Caco-2 (cell line): ENCODE data around the gene GULP1. TPM values are rescaled to one million over a fixed set of nuclear protein-coding genes. Genes with fewer than 3 reads are reported as not detected.

Experiments
- BruUV-seq: library from RNA; stranded (reverse); fragments of 400-500 nt; replicated peaks from 2 replicates; lab custom pipeline; 2021; lab: Mats Ljungman, UMichigan
- CTCF ChIA-PET: fragments of 300-600 bp; sonication (Branson Sonifier 250); formaldehyde crosslinking; loops from one replicate; lab custom pipeline; 2022; ENCODE audit warnings: antibody characterized with exemption; lab: Charles Lee
- POLR2A ChIA-PET: fragments of 300-600 bp; sonication (Branson Sonifier 250); formaldehyde crosslinking; loops from one replicate; lab custom pipeline; 2022; ENCODE audit warnings: antibody characterized with exemption; lab: Charles Lee
- DNase-seq, 2 experiments: peaks; one replicate each; pipeline versions ENCODE4 v3.0.0 to v3.0.0-alpha.2; 2020 to 2022
- H3K27me3 ChIP-seq: replicated peaks from 2 replicates; pipeline ENCODE4 v1.6.0; 2011; ENCODE audit warnings: low read length; ENCODE audit not compliant: control insufficient read depth, insufficient read depth
- H3K36me3 ChIP-seq: 2 replicates; pipeline ENCODE4 v1.5.1; 2011; ENCODE audit warnings: low read length; ENCODE audit not compliant: control insufficient read depth, insufficient read depth
- H3K4me1 ChIP-seq: fragments of 250-450 bp; sonication (Bioruptor Pico); 2 replicates; pipeline ENCODE4 v1.5.1; 2020; ENCODE audit warnings: mild to moderate bottlenecking
- H3K4me3 ChIP-seq: 2 replicates; pipeline ENCODE4 v1.5.1; 2011; ENCODE audit warnings: low read depth, mild to moderate bottlenecking, control low read depth, low read length
- H3K9me3 ChIP-seq: fragments of 250-450 bp; sonication (Bioruptor Pico); 2 replicates; pipeline ENCODE4 v1.5.1; 2020; ENCODE audit warnings: mild to moderate bottlenecking, moderate library complexity
- H3K27ac Mint-ChIP-seq: one replicate; pipeline ENCODE4 v1.8.0; 2022; ENCODE audit warnings: mixed read lengths; ENCODE audit not compliant: unreplicated experiment
- H3K27me3 Mint-ChIP-seq: one replicate; pipeline ENCODE4 v1.8.0; 2022; ENCODE audit warnings: mixed read lengths; ENCODE audit not compliant: insufficient read depth, unreplicated experiment
- H3K36me3 Mint-ChIP-seq: one replicate; pipeline ENCODE4 v1.8.0; 2022; ENCODE audit warnings: mild to moderate bottlenecking, mixed read lengths; ENCODE audit not compliant: insufficient read depth, unreplicated experiment
- H3K4me1 Mint-ChIP-seq: one replicate; pipeline ENCODE4 v1.8.0; 2022; ENCODE audit warnings: low read depth, mixed read lengths; ENCODE audit not compliant: unreplicated experiment
- H3K4me3 Mint-ChIP-seq: one replicate; pipeline ENCODE4 v1.8.0; 2022; ENCODE audit warnings: mild to moderate bottlenecking, moderate library complexity, mixed read lengths; ENCODE audit not compliant: unreplicated experiment
- H3K9me3 Mint-ChIP-seq: one replicate; pipeline ENCODE4 v1.8.0; 2022; ENCODE audit warnings: mixed read lengths; ENCODE audit not compliant: unreplicated experiment
- CTCF ChIP-seq, 2 experiments: fragments of 200-600 bp in 1 of 2; IDR thresholded peaks; 1 replicate in 1 of 2; 2 replicates in 1 of 2; pipeline versions ENCODE4 v1.5.1 to v1.8.0; 2011 to 2022; ENCODE audit warnings: antibody characterized with exemption in 1 of 2, control low read depth in 1 of 2, inconsistent platforms in 1 of 2, low read depth in 1 of 2, low read length in 1 of 2, mild to moderate bottlenecking in 1 of 2, moderate library complexity in 1 of 2; ENCODE audit not compliant: insufficient read depth in 1 of 2, severe bottlenecking in 1 of 2, unreplicated experiment in 1 of 2
- intact Hi-C: fragments of 100-400 bp; cut with micrococcal nuclease; formaldehyde crosslinking; loops from one replicate; pipeline ENCODE4 v1.10.0; 2022; ENCODE audit not compliant: unreplicated experiment
- total RNA-seq: library from RNA; stranded (reverse); gene quantifications from 2 replicates; pipeline ENCODE4 v1.2.3, GENCODE V29; 2022

The GULP1 gene
- total RNA-seq, 1 experiment from 2014 or later = 32.4 TPM

GRCh38 chr2:188435115-188435514 is 143.4 kb downstream of the GULP1 start:
- ChIA-PET CTCF (no interaction called here), POLR2A (no interaction called here)
- no peak overlapping the region for H3K4me3 Mint-ChIP-seq
- H3K27me3 ChIP-seq = no peaks in the 10 kb centered on the region
- peaks cover 5% of the 10 kb centered on the region for H3K4me1 Mint-ChIP-seq
- no peaks in the 10 kb centered on the region for H3K4me1 ChIP-seq
- no peak overlapping the region for H3K4me3 ChIP-seq
- no peaks in the 10 kb centered on the region for H3K36me3 ChIP-seq
- H3K9me3 Mint-ChIP-seq = peaks cover 9% of the 10 kb centered on the region
- DNase-seq = no peak
- no peaks in the 10 kb centered on the region for H3K27me3 Mint-ChIP-seq
- no TSS peak for BruUV-seq
- no peaks in the 10 kb centered on the region for H3K9me3 ChIP-seq
- TF ChIP-seq CTCF (IDR thresholded peaks at IDR 0.05; ENCODE audit: insufficient read depth in 1 of 2, low read depth in 1 of 2, low read length in 1 of 2, severe bottlenecking in 1 of 2, unreplicated experiment in 1 of 2) = no peak
- H3K27ac Mint-ChIP-seq = no peak overlapping the region
- intact Hi-C loops = no loop called here
- no peaks in the 10 kb centered on the region for H3K36me3 Mint-ChIP-seq

- POLR2A ChIA-PET = no interaction called here
- Mint-ChIP-seq H3K36me3 (no peaks in the 10 kb centered on the region), H3K9me3 (peaks cover 9% of the 10 kb centered on the region), H3K4me3 (no peak overlapping the region), H3K27me3 (no peaks in the 10 kb centered on the region), H3K4me1 (peaks cover 5% of the 10 kb centered on the region), H3K27ac (no peak overlapping the region)
- no peaks in the 10 kb centered on the region for H3K36me3 ChIP-seq
- CTCF ChIA-PET = no interaction called here
- H3K27me3 ChIP-seq = no peaks in the 10 kb centered on the region
- no peak for TF ChIP-seq CTCF (IDR thresholded peaks at IDR 0.05; ENCODE audit: insufficient read depth in 1 of 2, low read depth in 1 of 2, low read length in 1 of 2, severe bottlenecking in 1 of 2, unreplicated experiment in 1 of 2)
- BruUV-seq = no TSS peak
- DNase-seq = no peak
- no peaks in the 10 kb centered on the region for H3K9me3 ChIP-seq
- H3K4me1 ChIP-seq = no peaks in the 10 kb centered on the region; the same call in 1 of the 2 replicates
- intact Hi-C loops = no loop called here
- H3K4me3 ChIP-seq = no peak overlapping the region
Measured at GRCh38 chr2:188437537-188437936, 145.9 kb downstream of the GULP1 start.

GRCh38 chr2:188439986-188440385 is 148.3 kb downstream of the GULP1 start:
- no peaks in the 10 kb centered on the region for H3K36me3 ChIP-seq
- Mint-ChIP-seq H3K9me3 (peaks cover 9% of the 10 kb centered on the region), H3K4me3 (no peak overlapping the region), H3K36me3 (no peaks in the 10 kb centered on the region), H3K27ac (no peak overlapping the region), H3K4me1 (peaks cover 3% of the 10 kb centered on the region), H3K27me3 (no peaks in the 10 kb centered on the region)
- no peak for DNase-seq
- ChIA-PET POLR2A (no interaction called here), CTCF (no interaction called here)
- no TSS peak for BruUV-seq
- TF ChIP-seq CTCF (IDR thresholded peaks at IDR 0.05; ENCODE audit: insufficient read depth in 1 of 2, low read depth in 1 of 2, low read length in 1 of 2, severe bottlenecking in 1 of 2, unreplicated experiment in 1 of 2) = no peak
- H3K4me1 ChIP-seq = no peaks in the 10 kb centered on the region; the same call in 1 of the 2 replicates
- no peaks in the 10 kb centered on the region for H3K27me3 ChIP-seq
- intact Hi-C loops = no loop called here
- H3K9me3 ChIP-seq = no peaks in the 10 kb centered on the region
- no peak overlapping the region for H3K4me3 ChIP-seq
